Upper lobe of left lung (tissue), 6 donors: Measurements from ENCODE around the gene GLYAT. TPM values are rescaled to one million over a fixed set of nuclear protein-coding genes. Genes with fewer than 3 reads are reported as not detected.
"Not testable (repeated sequence)": the region's sequence is repeated elsewhere in the genome, so short reads cannot be mapped to it uniquely, and the experiment has no call there.

Experiments
- ATAC-seq, 2 donors: fragments of 200-7000 bp; cut with Tn5 transposase; one replicate each; pipeline ENCODE4 v1.9.1; 2022; ENCODE audit warnings: mild to moderate bottlenecking in 2 of 2, moderate library complexity in 2 of 2; ENCODE audit not compliant: low FRiP score in 2 of 2
- DNase-seq, 2 donors: peaks; one replicate each; pipeline ENCODE4 v3.0.0-alpha.2; 2019 to 2020
- H3K27ac ChIP-seq, 4 donors: fragments of 200-600 bp; sonication (generic); one replicate each; pipeline ENCODE4 v1.5.1; 2016 to 2019
- H3K27me3 ChIP-seq, 4 donors: fragments of 200-600 bp; sonication (generic); one replicate each; pipeline ENCODE4 v1.5.1; 2017 to 2019
- H3K36me3 ChIP-seq, 4 donors: fragments of 200-600 bp; sonication (generic); one replicate each; pipeline ENCODE4 v1.5.1; 2016 to 2019
- H3K4me1 ChIP-seq, 4 donors: fragments of 200-600 bp; sonication (generic); one replicate each; pipeline ENCODE4 v1.5.1; 2018 to 2019
- H3K4me3 ChIP-seq, 4 donors: fragments of 200-600 bp; sonication (generic); one replicate each; pipeline ENCODE4 v1.5.1; 2017 to 2019; ENCODE audit warnings: mild to moderate bottlenecking in 2 of 4, moderate library complexity in 1 of 4
- H3K9me3 ChIP-seq, 4 donors: fragments of 200-600 bp; sonication (generic); one replicate each; pipeline ENCODE4 v1.5.1; 2018 to 2019
- CTCF ChIP-seq, 6 experiments: fragments of 450-650 bp in 4 of 6; fragments of 200-600 bp in 2 of 6; sonication (generic) in 2 of 6; IDR thresholded peaks; one replicate each; pipeline ENCODE4 v1.5.1; 2016 to 2019; ENCODE audit warnings: antibody characterized with exemption in 6 of 6
- EP300 ChIP-seq, 4 donors: sonication (generic); formaldehyde crosslinking; IDR thresholded peaks; one replicate each; pipeline ENCODE4 v1.5.1; 2017; ENCODE audit warnings: antibody characterized with exemption in 4 of 4, control low read depth in 2 of 4
- POLR2A ChIP-seq, 4 donors: fragments of 450-650 bp; IDR thresholded peaks; one replicate each; pipeline ENCODE4 v1.5.1; 2016 to 2017; ENCODE audit warnings: antibody characterized with exemption in 4 of 4, mild to moderate bottlenecking in 2 of 4
- POLR2AphosphoS5 ChIP-seq, 2 donors: sonication (generic); formaldehyde crosslinking; IDR thresholded peaks; one replicate each; pipeline ENCODE4 v1.5.1; 2017; ENCODE audit warnings: antibody characterized with exemption in 2 of 2
- WGBS, 2 donors: methylation state at CpG; one replicate each; pipeline ENCODE4 v1.1.5; 2017 to 2018; 5-methylcytosine and 5-hydroxymethylcytosine counted together
- total RNA-seq, 6 donors: library from RNA; depleted of rRNA in 4 of 6; stranded (reverse); fragments of >200 nt in 4 of 6; gene quantifications; one replicate each; pipeline versions ENCODE4 v1.1.0 to v1.2.1, GENCODE V29; 2016 to 2021
- donor health status: DM: no; HTN: no; CAD: no; lungs with moderate emphysema.
- donor health status: DM: no; HTN: yes; CAD: no; lungs with severe emphysema.

The GLYAT gene
- total RNA-seq, 6 donors from 2014 or later = not detected

GRCh38 chr11:58707767-58708166 is 24.0 kb downstream of the GLYAT start:
- Histone ChIP-seq H3K27me3 (no peaks in the 10 kb centered on the region), H3K27ac (no peak overlapping the region), H3K36me3 (no peaks in the 10 kb centered on the region), H3K4me3 (no peak overlapping the region), H3K9me3 (peaks cover 0 to 7% (median 5%) of the 10 kb centered on the region in 4 donors), H3K4me1 (no peaks in the 10 kb centered on the region)
- 80 to 81% methylated on average over 3 of the region's 3 CpGs for WGBS, 2 donors
- DNase-seq = no peak
- no peak for ATAC-seq
- TF ChIP-seq CTCF (IDR thresholded peaks at IDR 0.05) (no peak), POLR2AphosphoS5 (IDR thresholded peaks at IDR 0.05) (no peak), EP300 (IDR thresholded peaks at IDR 0.05) (no peak), POLR2A (IDR thresholded peaks at IDR 0.05) (no peak)

GRCh38 chr11:58696825-58697224 is 34.9 kb downstream of the GLYAT start:
- not testable (repeated sequence) for H3K27me3 ChIP-seq, H3K27ac ChIP-seq, H3K36me3 ChIP-seq, H3K4me3 ChIP-seq, DNase-seq, ATAC-seq, H3K9me3 ChIP-seq, H3K4me1 ChIP-seq
- WGBS, 2 donors = 68 to 81% methylated on average over 2 of the region's 3 CpGs

GRCh38 chr11:58693026-58693425 is 38.7 kb downstream of the GLYAT start:
- Histone ChIP-seq H3K4me3 (no peak overlapping the region), H3K4me1 (no peaks in the 10 kb centered on the region), H3K27me3 (no peaks in the 10 kb centered on the region), H3K36me3 (no peaks in the 10 kb centered on the region), H3K27ac (no peak overlapping the region), H3K9me3 (no peaks in the 10 kb centered on the region)
- DNase-seq (no peak), ATAC-seq (no peak)
- WGBS, 2 donors = 96 to 100% methylated on average over 1 of the region's 1 CpG
- TF ChIP-seq CTCF (IDR thresholded peaks at IDR 0.05) (no peak), EP300 (IDR thresholded peaks at IDR 0.05) (no peak), POLR2A (IDR thresholded peaks at IDR 0.05) (no peak)

- no peaks in the 10 kb centered on the region for H3K36me3 ChIP-seq
- no peak overlapping the region for H3K4me3 ChIP-seq
- no peak for ATAC-seq
- no peaks in the 10 kb centered on the region for H3K4me1 ChIP-seq
- H3K27ac ChIP-seq = no peak overlapping the region
- H3K9me3 ChIP-seq = no peaks in the 10 kb centered on the region
- TF ChIP-seq CTCF (IDR thresholded peaks at IDR 0.05) (no peak), EP300 (IDR thresholded peaks at IDR 0.05) (no peak), POLR2A (IDR thresholded peaks at IDR 0.05) (no peak), POLR2AphosphoS5 (IDR thresholded peaks at IDR 0.05) (no peak)
- H3K27me3 ChIP-seq = no peaks in the 10 kb centered on the region
- 53 to 64% methylated on average over 5 of the region's 5 CpGs for WGBS, 2 donors
- no peak for DNase-seq
Observed at GRCh38 chr11:58691675-58692074, 40.1 kb downstream of the GLYAT start.

- WGBS, 2 donors = 62 to 78% methylated on average over 4 of the region's 4 CpGs
- DNase-seq = no peak
- Histone ChIP-seq H3K27me3 (no peaks in the 10 kb centered on the region), H3K36me3 (no peaks in the 10 kb centered on the region), H3K9me3 (no peaks in the 10 kb centered on the region), H3K27ac (no peak overlapping the region), H3K4me3 (no peak overlapping the region), H3K4me1 (no peaks in the 10 kb centered on the region)
- TF ChIP-seq CTCF (IDR thresholded peaks at IDR 0.05) = no peak
- TF ChIP-seq POLR2AphosphoS5 (IDR thresholded peaks at IDR 0.05) = no peak
- no peak for TF ChIP-seq EP300 (IDR thresholded peaks at IDR 0.05)
- no peak for TF ChIP-seq POLR2A (IDR thresholded peaks at IDR 0.05)
- ATAC-seq = no peak
Observed at GRCh38 chr11:58688789-58689503, 42.8 kb downstream of the GLYAT start.
